ENCODE data around the gene PBRM1.

Gene PBRM1

GRCh38 chr3:52502808-52503350, 182.8 kb downstream of the PBRM1 start:
- DNase-seq, result no peak

GRCh38 chr3:52502001-52502400, 183.7 kb downstream of the PBRM1 start:
- DNase-seq, result no peak

GRCh38 chr3:52501046-52501445, 184.7 kb downstream of the PBRM1 start:
- DNase-seq, result no peak

GRCh38 chr3:52498137-52499054, 187.3 kb downstream of the PBRM1 start:
- no peak for DNase-seq

- DNase-seq, result no peak
These were observed 189.7 kb downstream of the PBRM1 start for GRCh38 chr3:52495777-52496602.
